Omental fat pad (tissue), 4 donors: ENCODE data around the gene SPTBN4. TPM values are rescaled to one million over a fixed set of nuclear protein-coding genes. Genes with fewer than 3 reads are reported as not detected.

ENCODE experiments used
- ATAC-seq: fragments of 150-250 bp; one replicate; pipeline ENCODE4 v1.9.1; 2016; ENCODE audit warnings: mild to moderate bottlenecking, moderate library complexity; ENCODE audit not compliant: low FRiP score
- DNase-seq: peaks from one replicate; pipeline ENCODE4 v3.0.0-alpha.2; 2019; ENCODE audit warnings: low spot score
- CTCF ChIP-seq, 3 donors: fragments of 450-650 bp; IDR thresholded peaks; one replicate each; pipeline ENCODE4 v1.5.1; 2016 to 2017; ENCODE audit warnings: antibody characterized with exemption in 3 of 3, mild to moderate bottlenecking in 3 of 3, moderate library complexity in 2 of 3
- total RNA-seq, 4 donors: library from RNA; depleted of rRNA; stranded (reverse); fragments of >200 nt; gene quantifications; one replicate each; pipeline ENCODE4 v1.1.0, GENCODE V29; 2016

The SPTBN4 gene
- total RNA-seq, 4 donors from 2014 or later, result 1.4 to 3.2 (median 3.0) TPM

GRCh38 chr19:40598121-40598917 lies 131.5 kb downstream of the SPTBN4 start:
- ATAC-seq, result peak; percentile 37
- peak; percentile 94 for DNase-seq
- peak in 2 of 3 donors; percentile 63 to 96 for TF ChIP-seq CTCF (IDR thresholded peaks at IDR 0.05)

GRCh38 chr19:40598918-40599307 lies 132.1 kb downstream of the SPTBN4 start:
- no peak for DNase-seq
- no peak for TF ChIP-seq CTCF (IDR thresholded peaks at IDR 0.05)
- no peak for ATAC-seq

- DNase-seq (no peak), ATAC-seq (no peak)
- no peak for TF ChIP-seq CTCF (IDR thresholded peaks at IDR 0.05)
Measured at GRCh38 chr19:40599331-40599901, 132.6 kb downstream of the SPTBN4 start.

GRCh38 chr19:40599902-40600569 lies 133.2 kb downstream of the SPTBN4 start:
- TF ChIP-seq CTCF (IDR thresholded peaks at IDR 0.05), result no peak

GRCh38 chr19:40600570-40601133 lies 133.9 kb downstream of the SPTBN4 start:
- no peak for TF ChIP-seq CTCF (IDR thresholded peaks at IDR 0.05)
- DNase-seq, result no peak
- ATAC-seq, result no peak

More at GRCh38 chr19:40599902-40600569, 133.2 kb downstream of the SPTBN4 start:
- no peak for ATAC-seq
- no peak for DNase-seq

- no peak for DNase-seq
- ATAC-seq, result no peak
Measured at GRCh38 chr19:40601134-40601974, 134.6 kb downstream of the SPTBN4 start, which contains the start of gene LTBP4. Gene LTBP4 (plus strand): TSS chr19:40601369. CDS start chr19:40601388, 19 bp downstream.

More at GRCh38 chr19:40601134-40601974, 134.6 kb downstream of the SPTBN4 start, which contains the start of gene LTBP4:
- no peak for TF ChIP-seq CTCF (IDR thresholded peaks at IDR 0.05)
